Neural cell (in vitro differentiated cells): ENCODE results near the gene PLXNA4. TPM values are rescaled to one million over a fixed set of nuclear protein-coding genes. Genes with fewer than 3 reads are reported as not detected.

ENCODE experiments used
- H2AFZ ChIP-seq: fragments of 200-600, 300-800 bp; sonication (generic), shearing (Covaris generic); 2 replicates; pipeline ENCODE4 v1.6.0; 2014; ENCODE audit warnings: low read depth, mild to moderate bottlenecking, antibody characterized with exemption, low read length, moderate library complexity
- H3F3A ChIP-seq: fragments of 200-600 bp; shearing (Covaris generic); 2 replicates; pipeline ENCODE4 v1.6.1; 2016; ENCODE audit warnings: mild to moderate bottlenecking, moderate library complexity, mixed read lengths, antibody characterized with exemption, low read length; ENCODE audit not compliant: insufficient read depth, poor library complexity, severe bottlenecking
- H3K27ac ChIP-seq: fragments of 200-600, 300-800 bp; sonication (generic), shearing (Covaris generic); 2 replicates; pipeline ENCODE4 v1.5.1; 2014; ENCODE audit warnings: mild to moderate bottlenecking, low read length, moderate library complexity
- H3K27me3 ChIP-seq: fragments of 300-800, 200-600 bp; sonication (generic), shearing (Covaris generic); 2 replicates; pipeline ENCODE4 v1.6.0; 2014; ENCODE audit warnings: mild to moderate bottlenecking, low read depth, low read length, moderate library complexity; ENCODE audit not compliant: insufficient read depth
- H3K36me3 ChIP-seq: fragments of 300-800, 200-600 bp; sonication (generic), shearing (Covaris generic); 2 replicates; pipeline ENCODE4 v1.5.1; 2014; ENCODE audit warnings: mild to moderate bottlenecking, antibody characterized with exemption, low read length, moderate library complexity; ENCODE audit not compliant: insufficient read depth
- H3K4me2 ChIP-seq: fragments of 300-800, 200-600 bp; sonication (generic), shearing (Covaris generic); 2 replicates; pipeline ENCODE4 v1.6.0; 2014; ENCODE audit warnings: mild to moderate bottlenecking, low read length
- H3K4me3 ChIP-seq: fragments of 300-800, 200-600 bp; sonication (generic), shearing (Covaris generic); 2 replicates; pipeline ENCODE4 v1.5.1; 2014; ENCODE audit warnings: mild to moderate bottlenecking, low read length, moderate library complexity
- H3K79me2 ChIP-seq: fragments of 200-600 bp; shearing (Covaris generic); replicated peaks from 2 replicates; pipeline ENCODE4 v1.6.0; 2014; ENCODE audit warnings: mild to moderate bottlenecking, low read length, moderate library complexity; ENCODE audit not compliant: insufficient read depth
- H3K9ac ChIP-seq: fragments of 300-800, 200-600 bp; sonication (generic), shearing (Covaris generic); 2 replicates; pipeline ENCODE4 v1.6.1; 2016; ENCODE audit warnings: mild to moderate bottlenecking, low read length, mixed read lengths
- H3K9me2 ChIP-seq: fragments of 200-600 bp; shearing (Covaris generic); 2 replicates; pipeline ENCODE4 v1.6.1; 2016; ENCODE audit warnings: mild to moderate bottlenecking, low read length, mixed read lengths; ENCODE audit not compliant: insufficient read depth
- H3K9me3 ChIP-seq: fragments of 200-600, 300-800 bp; sonication (generic), shearing (Covaris generic); 2 replicates; pipeline ENCODE4 v1.6.1; 2016; ENCODE audit warnings: mild to moderate bottlenecking, mixed run types, low read length, moderate library complexity, mixed read lengths
- H4K20me1 ChIP-seq: fragments of 200-600 bp; shearing (Covaris generic); 2 replicates; pipeline ENCODE4 v1.6.1; 2016; ENCODE audit warnings: mild to moderate bottlenecking, mixed run types; ENCODE audit not compliant: insufficient read depth
- EP300 ChIP-seq: fragments of 450-650 bp; conservative IDR thresholded peaks from 2 replicates; pipeline ENCODE4 v1.6.1; 2014; ENCODE audit warnings: antibody characterized with exemption, mild to moderate bottlenecking, moderate library complexity; ENCODE audit not compliant: poor library complexity, severe bottlenecking
- EZH2 ChIP-seq: fragments of 200-600, 300-800 bp; shearing (Covaris generic), sonication (generic); IDR thresholded peaks from 2 replicates; pipeline ENCODE4 v1.6.1; 2014; ENCODE audit warnings: antibody characterized with exemption, low read length, borderline replicate concordance, mild to moderate bottlenecking; ENCODE audit not compliant: insufficient read depth, poor library complexity, severe bottlenecking
- MXI1 ChIP-seq: fragments of 450-650 bp; conservative IDR thresholded peaks from 2 replicates; pipeline ENCODE4 v1.6.1; 2014; ENCODE audit warnings: antibody characterized with exemption, mild to moderate bottlenecking; ENCODE audit not compliant: poor library complexity, severe bottlenecking
- POLR2AphosphoS5 ChIP-seq: IDR thresholded peaks from 2 replicates; pipeline ENCODE4 v1.6.1; 2012
- RAD21 ChIP-seq: fragments of 450-650 bp; conservative IDR thresholded peaks from 2 replicates; pipeline ENCODE4 v1.6.1; 2014; ENCODE audit warnings: antibody characterized with exemption, mild to moderate bottlenecking, moderate library complexity
- SMC3 ChIP-seq: fragments of 450-650 bp; conservative IDR thresholded peaks from 2 replicates; pipeline ENCODE4 v1.6.1; 2014; ENCODE audit warnings: antibody characterized with exemption, mild to moderate bottlenecking, moderate library complexity; ENCODE audit not compliant: poor library complexity
- TAF1 ChIP-seq: IDR thresholded peaks from 2 replicates; pipeline ENCODE4 v1.6.1; 2012; ENCODE audit warnings: low read depth
- polyA plus RNA-seq: library from polyadenylated mRNA; depleted of rRNA; stranded (reverse); fragments of >200 nt; gene quantifications from 2 replicates; pipeline ENCODE4 v1.2.3, GENCODE V29; 2014
- TF ChIP-seq, protein P1 (sequence below): IDR thresholded peaks from 2 replicates; pipeline ENCODE4 v1.6.1; 2012; ENCODE audit warnings: borderline replicate concordance
- TF ChIP-seq, protein P2 (sequence below): fragments of 450-650 bp; IDR thresholded peaks from 2 replicates; pipeline ENCODE4 v1.5.1; 2014; ENCODE audit warnings: antibody characterized with exemption, mild to moderate bottlenecking, moderate library complexity; ENCODE audit not compliant: poor library complexity, severe bottlenecking

Gene PLXNA4
- polyA plus RNA-seq, 1 donor from 2014 or later, result 7.2 TPM

GRCh38 chr7:132412435-132412834 is 163.8 kb downstream of the PLXNA4 start:
- Histone ChIP-seq H3K27ac (no peak overlapping the region), H3K9ac (no peak overlapping the region), H2AFZ (no peak overlapping the region), H3K9me3 (no peaks in the 10 kb centered on the region), H3K4me2 (no peak overlapping the region), H4K20me1 (no peaks in the 10 kb centered on the region), H3K36me3 (no peaks in the 10 kb centered on the region), H3F3A (no peaks in the 10 kb centered on the region), H3K79me2 (no peaks in the 10 kb centered on the region), H3K27me3 (no peaks in the 10 kb centered on the region), H3K4me3 (no peak overlapping the region), H3K9me2 (no peaks in the 10 kb centered on the region)
- TF ChIP-seq, protein P1, sequence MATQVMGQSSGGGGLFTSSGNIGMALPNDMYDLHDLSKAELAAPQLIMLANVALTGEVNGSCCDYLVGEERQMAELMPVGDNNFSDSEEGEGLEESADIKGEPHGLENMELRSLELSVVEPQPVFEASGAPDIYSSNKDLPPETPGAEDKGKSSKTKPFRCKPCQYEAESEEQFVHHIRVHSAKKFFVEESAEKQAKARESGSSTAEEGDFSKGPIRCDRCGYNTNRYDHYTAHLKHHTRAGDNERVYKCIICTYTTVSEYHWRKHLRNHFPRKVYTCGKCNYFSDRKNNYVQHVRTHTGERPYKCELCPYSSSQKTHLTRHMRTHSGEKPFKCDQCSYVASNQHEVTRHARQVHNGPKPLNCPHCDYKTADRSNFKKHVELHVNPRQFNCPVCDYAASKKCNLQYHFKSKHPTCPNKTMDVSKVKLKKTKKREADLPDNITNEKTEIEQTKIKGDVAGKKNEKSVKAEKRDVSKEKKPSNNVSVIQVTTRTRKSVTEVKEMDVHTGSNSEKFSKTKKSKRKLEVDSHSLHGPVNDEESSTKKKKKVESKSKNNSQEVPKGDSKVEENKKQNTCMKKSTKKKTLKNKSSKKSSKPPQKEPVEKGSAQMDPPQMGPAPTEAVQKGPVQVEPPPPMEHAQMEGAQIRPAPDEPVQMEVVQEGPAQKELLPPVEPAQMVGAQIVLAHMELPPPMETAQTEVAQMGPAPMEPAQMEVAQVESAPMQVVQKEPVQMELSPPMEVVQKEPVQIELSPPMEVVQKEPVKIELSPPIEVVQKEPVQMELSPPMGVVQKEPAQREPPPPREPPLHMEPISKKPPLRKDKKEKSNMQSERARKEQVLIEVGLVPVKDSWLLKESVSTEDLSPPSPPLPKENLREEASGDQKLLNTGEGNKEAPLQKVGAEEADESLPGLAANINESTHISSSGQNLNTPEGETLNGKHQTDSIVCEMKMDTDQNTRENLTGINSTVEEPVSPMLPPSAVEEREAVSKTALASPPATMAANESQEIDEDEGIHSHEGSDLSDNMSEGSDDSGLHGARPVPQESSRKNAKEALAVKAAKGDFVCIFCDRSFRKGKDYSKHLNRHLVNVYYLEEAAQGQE, result no peak
- no peak for TF ChIP-seq EZH2
- TF ChIP-seq POLR2AphosphoS5, result no peak
- TF ChIP-seq EP300, result no peak
- TF ChIP-seq, protein P2, sequence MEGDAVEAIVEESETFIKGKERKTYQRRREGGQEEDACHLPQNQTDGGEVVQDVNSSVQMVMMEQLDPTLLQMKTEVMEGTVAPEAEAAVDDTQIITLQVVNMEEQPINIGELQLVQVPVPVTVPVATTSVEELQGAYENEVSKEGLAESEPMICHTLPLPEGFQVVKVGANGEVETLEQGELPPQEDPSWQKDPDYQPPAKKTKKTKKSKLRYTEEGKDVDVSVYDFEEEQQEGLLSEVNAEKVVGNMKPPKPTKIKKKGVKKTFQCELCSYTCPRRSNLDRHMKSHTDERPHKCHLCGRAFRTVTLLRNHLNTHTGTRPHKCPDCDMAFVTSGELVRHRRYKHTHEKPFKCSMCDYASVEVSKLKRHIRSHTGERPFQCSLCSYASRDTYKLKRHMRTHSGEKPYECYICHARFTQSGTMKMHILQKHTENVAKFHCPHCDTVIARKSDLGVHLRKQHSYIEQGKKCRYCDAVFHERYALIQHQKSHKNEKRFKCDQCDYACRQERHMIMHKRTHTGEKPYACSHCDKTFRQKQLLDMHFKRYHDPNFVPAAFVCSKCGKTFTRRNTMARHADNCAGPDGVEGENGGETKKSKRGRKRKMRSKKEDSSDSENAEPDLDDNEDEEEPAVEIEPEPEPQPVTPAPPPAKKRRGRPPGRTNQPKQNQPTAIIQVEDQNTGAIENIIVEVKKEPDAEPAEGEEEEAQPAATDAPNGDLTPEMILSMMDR, result no peak
- no peak for TF ChIP-seq SMC3
- TF ChIP-seq TAF1, result no peak
- no peak for TF ChIP-seq RAD21
- no peak for TF ChIP-seq MXI1

DNA sequence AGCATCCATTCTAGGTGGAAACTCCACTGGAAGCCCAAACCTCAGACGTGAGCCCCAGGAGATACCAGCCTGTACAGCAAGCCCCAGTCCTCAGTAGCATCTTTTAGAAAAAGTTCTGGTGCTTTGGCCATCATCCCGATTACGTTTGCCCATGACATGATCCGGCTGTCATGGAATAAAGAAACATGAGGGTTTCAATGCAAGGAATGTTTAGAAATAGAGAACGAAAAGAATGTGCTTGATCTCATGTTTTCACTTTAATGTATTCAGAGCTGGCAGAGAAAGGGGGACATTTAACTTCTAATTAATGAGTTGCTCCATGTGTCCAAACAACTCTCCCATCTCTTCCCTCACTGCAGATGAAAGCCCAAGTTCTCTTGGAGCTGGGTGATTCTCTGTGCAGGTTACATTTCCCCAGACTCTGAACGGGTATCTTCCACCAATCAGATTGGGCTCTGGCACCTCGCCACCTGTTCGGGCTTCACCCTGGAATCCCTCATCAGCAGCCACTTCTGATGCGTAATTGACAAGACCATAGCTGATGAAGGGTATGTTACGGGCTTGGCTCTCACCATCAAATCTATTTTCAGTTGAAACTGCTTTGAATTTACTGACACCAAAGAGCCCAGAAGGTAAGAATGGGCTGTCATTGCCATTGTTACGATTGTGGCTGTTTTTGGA is 165.3 kb downstream of the PLXNA4 start:
- no peaks in the 10 kb centered on the region for H3K27me3 ChIP-seq
- no peak overlapping the region for H2AFZ ChIP-seq
- no peak overlapping the region for H3K4me2 ChIP-seq
- no peak overlapping the region for H3K9ac ChIP-seq
- no peaks in the 10 kb centered on the region for H4K20me1 ChIP-seq
- no peaks in the 10 kb centered on the region for H3F3A ChIP-seq
- no peak overlapping the region for H3K4me3 ChIP-seq
- no peaks in the 10 kb centered on the region for H3K36me3 ChIP-seq
- H3K27ac ChIP-seq, result no peak overlapping the region
- H3K9me2 ChIP-seq, result no peaks in the 10 kb centered on the region
- H3K9me3 ChIP-seq, result no peaks in the 10 kb centered on the region
- TF ChIP-seq, protein P2, result no peak
- TF ChIP-seq EP300 (no peak), TAF1 (no peak), POLR2AphosphoS5 (no peak), SMC3 (no peak), MXI1 (no peak), RAD21 (no peak)
- TF ChIP-seq, protein P1, result no peak
- H3K79me2 ChIP-seq, result no peaks in the 10 kb centered on the region
